ENCODE measurements around the gene VARS2. TPM values are rescaled to one million over a fixed set of nuclear protein-coding genes. Genes with fewer than 3 reads are reported as not detected.

VARS2 gene
- total and polyA plus RNA-seq, 2 donors (not counting 3 experiments of a cell fraction or from before 2014, with no cell fraction given), result 17.8 to 34.3 TPM

DNA sequence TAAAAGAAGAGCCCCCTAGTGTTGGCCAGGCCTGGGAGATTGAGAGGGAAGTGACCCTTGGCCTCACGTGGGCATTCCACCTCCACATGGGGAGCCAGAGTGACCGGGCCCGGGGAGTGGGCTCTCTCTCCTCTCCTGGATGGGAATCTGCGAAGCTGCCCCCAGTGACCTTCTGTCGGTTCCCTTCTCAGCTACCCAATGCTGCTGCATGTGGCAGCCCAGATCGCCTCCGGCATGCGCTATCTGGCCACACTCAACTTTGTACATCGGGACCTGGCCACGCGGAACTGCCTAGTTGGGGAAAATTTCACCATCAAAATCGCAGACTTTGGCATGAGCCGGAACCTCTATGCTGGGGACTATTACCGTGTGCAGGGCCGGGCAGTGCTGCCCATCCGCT is 16.2 kb upstream of the VARS2 start:
- no peak overlapping the region for H3K4me2 ChIP-seq (ENCODE audit: insufficient read depth, low read length)
- intact Hi-C loops (cut with micrococcal nuclease) (no loop called here), dilution Hi-C loops (cut with MboI; ENCODE audit: extremely low pct_ligation_motif_present, low sequenced_read_pairs) (loop anchor here (25.0 kb wide), 1 partner anchor 161 kb away; the partner anchor contains the start of genes FLOT1 and IER3)
- H3K4me3 ChIP-seq (replicated peaks in 1 of 3; ENCODE audit: insufficient read depth in 1 of 3, low read depth in 1 of 3, low read length in 3 of 3), result no peak overlapping the region
- no peak for TF ChIP-seq EZH2 (IDR thresholded peaks at IDR 0.05; ENCODE audit: borderline replicate concordance, low read depth, low read length, severe bottlenecking)
- TF ChIP-seq JUN (IDR thresholded peaks at IDR 0.05; ENCODE audit: borderline replicate concordance, insufficient read depth, insufficient read length, low read depth), result no peak
- TF ChIP-seq GATA2 (IDR thresholded peaks at IDR 0.05; ENCODE audit: insufficient read depth, insufficient read length, low read depth, low read length), result no peak
- TF ChIP-seq POLR2A (IDR thresholded peaks at IDR 0.05; ENCODE audit: low read depth, low read length), result no peak
- TF ChIP-seq FOS (IDR thresholded peaks at IDR 0.05; ENCODE audit: borderline replicate concordance, insufficient read depth, low read length), result no peak
- TF ChIP-seq, protein P1, sequence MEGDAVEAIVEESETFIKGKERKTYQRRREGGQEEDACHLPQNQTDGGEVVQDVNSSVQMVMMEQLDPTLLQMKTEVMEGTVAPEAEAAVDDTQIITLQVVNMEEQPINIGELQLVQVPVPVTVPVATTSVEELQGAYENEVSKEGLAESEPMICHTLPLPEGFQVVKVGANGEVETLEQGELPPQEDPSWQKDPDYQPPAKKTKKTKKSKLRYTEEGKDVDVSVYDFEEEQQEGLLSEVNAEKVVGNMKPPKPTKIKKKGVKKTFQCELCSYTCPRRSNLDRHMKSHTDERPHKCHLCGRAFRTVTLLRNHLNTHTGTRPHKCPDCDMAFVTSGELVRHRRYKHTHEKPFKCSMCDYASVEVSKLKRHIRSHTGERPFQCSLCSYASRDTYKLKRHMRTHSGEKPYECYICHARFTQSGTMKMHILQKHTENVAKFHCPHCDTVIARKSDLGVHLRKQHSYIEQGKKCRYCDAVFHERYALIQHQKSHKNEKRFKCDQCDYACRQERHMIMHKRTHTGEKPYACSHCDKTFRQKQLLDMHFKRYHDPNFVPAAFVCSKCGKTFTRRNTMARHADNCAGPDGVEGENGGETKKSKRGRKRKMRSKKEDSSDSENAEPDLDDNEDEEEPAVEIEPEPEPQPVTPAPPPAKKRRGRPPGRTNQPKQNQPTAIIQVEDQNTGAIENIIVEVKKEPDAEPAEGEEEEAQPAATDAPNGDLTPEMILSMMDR (IDR thresholded peaks at IDR 0.05; ENCODE audit: extremely low read depth in 1 of 2, insufficient read depth in 1 of 2, low read depth in 1 of 2, low read length in 2 of 2), result no peak
- TF ChIP-seq, protein P2, sequence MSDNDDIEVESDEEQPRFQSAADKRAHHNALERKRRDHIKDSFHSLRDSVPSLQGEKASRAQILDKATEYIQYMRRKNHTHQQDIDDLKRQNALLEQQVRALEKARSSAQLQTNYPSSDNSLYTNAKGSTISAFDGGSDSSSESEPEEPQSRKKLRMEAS (IDR thresholded peaks at IDR 0.05; ENCODE audit: insufficient read depth, insufficient read length), result no peak
- TF ChIP-seq MYC (IDR thresholded peaks at IDR 0.05; ENCODE audit: low read depth, low read length), result no peak
- no peak for TF ChIP-seq POLR2AphosphoS5 (IDR thresholded peaks at IDR 0.05; ENCODE audit: insufficient read depth, low read depth, low read length)
- no TSS peak for BruUV-seq (replicated peaks)
- peaks cover 0 to 7% of the 10 kb centered on the region in 2 experiments for H3K36me3 ChIP-seq (ENCODE audit: control insufficient read depth in 2 of 2, extremely low read depth in 1 of 2, insufficient read depth in 2 of 2, low read length in 2 of 2)
- no peak overlapping the region for H2AFZ ChIP-seq (ENCODE audit: low read depth, low read length)
- DNase-seq (ENCODE audit: low read depth, low spot score) (no peak), FAIRE-seq (no peak)
- ChIA-PET CTCF (interaction anchor here (1.7 kb wide), 1 partner anchor 69 kb away, joined by 5 read pairs; no protein-coding TSS in a partner anchor), POLR2A (no interaction called here)
- H3K9ac ChIP-seq (replicated peaks; ENCODE audit: extremely low read depth, insufficient read depth, low read length), result no peak overlapping the region
- no peaks in the 10 kb centered on the region for H3K27me3 ChIP-seq (ENCODE audit: control insufficient read depth in 2 of 2, insufficient read depth in 2 of 2, low read length in 2 of 2)
- no peaks in the 10 kb centered on the region for H3K9me1 ChIP-seq (replicated peaks; ENCODE audit: control insufficient read depth, extremely low read depth, insufficient read depth, low read length)
- H3K4me1 ChIP-seq (ENCODE audit: control insufficient read depth, extremely low read depth, insufficient read depth, low read length), result no peaks in the 10 kb centered on the region
- no peaks in the 10 kb centered on the region for H3K9me3 ChIP-seq (replicated peaks; ENCODE audit: control insufficient read depth, insufficient read depth, low read length)
- H4K20me1 ChIP-seq (replicated peaks; ENCODE audit: control insufficient read depth, extremely low read depth, insufficient read depth, low read length), result no peaks in the 10 kb centered on the region
- H3K27ac ChIP-seq (ENCODE audit: insufficient read depth, low read depth, low read length), result no peak overlapping the region
- H3K79me2 ChIP-seq (ENCODE audit: control insufficient read depth, insufficient read depth, low read length), result no peaks in the 10 kb centered on the region
